ENCODE data around the gene TRIM29.

GRCh38 chr11:120181376-120181975, 43.6 kb upstream of the TRIM29 start:
- TF ChIP-seq CTCF (IDR thresholded peaks at IDR 0.05; ENCODE audit: insufficient read depth, low read depth, low read length) (no peak), EZH2 (IDR thresholded peaks at IDR 0.05; ENCODE audit: insufficient read depth, low read length) (no peak)
